SK-N-SH treated with all-trans-retinoic acid at 6 μM for 48 hours (cell line): ENCODE measurements around the gene ARHGEF37.

Experiments used
- ISL1 ChIP-seq: fragments of 250-450 bp; sonication (Bioruptor Pico); IDR thresholded peaks from 2 replicates; pipeline ENCODE4 v2.1.2; 2022; ENCODE audit warnings: mild to moderate bottlenecking, moderate library complexity
- SNAI2 ChIP-seq: fragments of 250-450 bp; sonication (Bioruptor Pico); IDR thresholded peaks from 2 replicates; pipeline ENCODE4 v1.5.0; 2020; ENCODE audit warnings: mild to moderate bottlenecking, moderate library complexity
- ZFP30 ChIP-seq: fragments of 450-650 bp; formaldehyde crosslinking; IDR thresholded peaks from 2 replicates; pipeline ENCODE4 v1.5.0; 2022; ENCODE audit warnings: mild to moderate bottlenecking, moderate library complexity
- ZNF565 ChIP-seq: fragments of 450-650 bp; formaldehyde crosslinking; conservative IDR thresholded peaks from 2 replicates; pipeline ENCODE4 v1.5.0; 2020; ENCODE audit warnings: low read depth, mild to moderate bottlenecking, moderate library complexity
- ZNF8 ChIP-seq: fragments of 450-650 bp; formaldehyde crosslinking; IDR thresholded peaks from 2 replicates; pipeline ENCODE4 v1.5.0; 2020; ENCODE audit warnings: mild to moderate bottlenecking, moderate library complexity

DNA sequence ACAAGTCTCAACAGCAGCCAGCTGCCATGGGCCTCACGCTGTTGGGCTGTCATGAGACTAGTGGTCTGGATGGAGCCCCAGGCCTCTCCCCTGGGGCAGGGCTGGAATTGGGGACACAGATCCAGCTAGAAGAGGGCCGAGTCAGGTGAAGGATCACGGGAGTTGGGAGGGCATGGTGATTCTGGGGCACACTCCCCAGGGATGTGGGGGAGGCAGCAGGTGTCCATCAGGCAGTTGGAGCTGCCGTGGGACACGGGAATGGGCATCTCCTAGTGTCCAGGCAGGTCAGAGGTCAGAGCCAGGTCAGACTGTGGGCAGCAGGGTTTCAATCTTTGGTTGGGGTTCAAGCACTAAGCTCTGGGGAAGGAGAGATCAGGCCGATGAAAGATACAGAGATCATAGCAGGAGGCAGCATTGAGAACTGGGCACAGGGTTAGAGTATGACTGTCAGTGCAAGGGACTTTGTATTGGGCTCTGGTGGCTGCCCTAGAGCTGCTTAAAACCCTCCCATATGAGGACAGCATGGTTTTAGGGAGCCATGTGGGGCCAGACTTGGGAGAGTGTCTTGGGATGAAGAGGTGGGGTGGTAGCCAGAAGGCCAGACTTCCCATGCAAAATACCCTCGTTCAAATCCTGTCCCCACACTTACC, 59.2 kb downstream of the ARHGEF37 start:
- no peak for TF ChIP-seq SNAI2 (CRISPR knock-in tag)
- TF ChIP-seq ZFP30 (CRISPR knock-in tag) = no peak
- TF ChIP-seq ZNF8 = no peak
- TF ChIP-seq ISL1 (CRISPR knock-in tag) = no peak
- no peak for TF ChIP-seq ZNF565 (CRISPR knock-in tag)
